Suprapubic skin (tissue), 3 donors: ENCODE measurements around the gene FOXL2.

ENCODE experiments used
- POLR2AphosphoS5 ChIP-seq, 3 donors: sonication (generic); formaldehyde crosslinking; IDR thresholded peaks; one replicate each; pipeline ENCODE4 v1.6.1; 2017; ENCODE audit warnings: antibody characterized with exemption in 3 of 3
- TF ChIP-seq, protein P1 (sequence below), 2 donors: fragments of 200-600 bp in 1 of 2; fragments of 450-650 bp in 1 of 2; sonication (generic) in 1 of 2; IDR thresholded peaks; one replicate each; pipeline ENCODE4 v1.5.1; 2016 to 2019; ENCODE audit warnings: antibody characterized with exemption in 2 of 2, mild to moderate bottlenecking in 1 of 2, moderate library complexity in 1 of 2

DNA sequence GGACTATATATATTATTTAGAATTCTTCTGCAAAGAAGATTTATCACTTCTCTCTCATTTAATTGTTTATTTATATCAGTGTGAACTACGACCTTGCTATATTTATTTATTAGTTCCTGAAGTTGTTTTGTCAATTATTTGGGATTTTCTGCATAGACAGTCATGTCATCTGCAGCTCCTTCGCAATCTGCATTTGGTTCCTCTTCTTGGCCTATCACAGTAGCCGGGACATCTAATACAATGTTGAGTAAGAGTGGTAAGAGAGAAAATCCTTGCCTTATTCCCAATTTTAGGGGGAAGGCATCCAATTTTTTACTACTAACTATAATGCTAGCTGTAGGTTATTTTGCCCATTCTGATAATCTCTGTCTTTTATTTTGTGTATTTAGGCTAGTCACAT lies 39.4 kb downstream of the FOXL2 start:
- no peak for TF ChIP-seq POLR2AphosphoS5 (IDR thresholded peaks at IDR 0.05)
- TF ChIP-seq, protein P1, sequence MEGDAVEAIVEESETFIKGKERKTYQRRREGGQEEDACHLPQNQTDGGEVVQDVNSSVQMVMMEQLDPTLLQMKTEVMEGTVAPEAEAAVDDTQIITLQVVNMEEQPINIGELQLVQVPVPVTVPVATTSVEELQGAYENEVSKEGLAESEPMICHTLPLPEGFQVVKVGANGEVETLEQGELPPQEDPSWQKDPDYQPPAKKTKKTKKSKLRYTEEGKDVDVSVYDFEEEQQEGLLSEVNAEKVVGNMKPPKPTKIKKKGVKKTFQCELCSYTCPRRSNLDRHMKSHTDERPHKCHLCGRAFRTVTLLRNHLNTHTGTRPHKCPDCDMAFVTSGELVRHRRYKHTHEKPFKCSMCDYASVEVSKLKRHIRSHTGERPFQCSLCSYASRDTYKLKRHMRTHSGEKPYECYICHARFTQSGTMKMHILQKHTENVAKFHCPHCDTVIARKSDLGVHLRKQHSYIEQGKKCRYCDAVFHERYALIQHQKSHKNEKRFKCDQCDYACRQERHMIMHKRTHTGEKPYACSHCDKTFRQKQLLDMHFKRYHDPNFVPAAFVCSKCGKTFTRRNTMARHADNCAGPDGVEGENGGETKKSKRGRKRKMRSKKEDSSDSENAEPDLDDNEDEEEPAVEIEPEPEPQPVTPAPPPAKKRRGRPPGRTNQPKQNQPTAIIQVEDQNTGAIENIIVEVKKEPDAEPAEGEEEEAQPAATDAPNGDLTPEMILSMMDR (IDR thresholded peaks at IDR 0.05) = no peak
